T-cell (primary cell): ENCODE results near the gene CUEDC1. TPM values are rescaled to one million over a fixed set of nuclear protein-coding genes. Genes with fewer than 3 reads are reported as not detected.

Source experiments
- ATAC-seq, 4 experiments: fragments of 200-7000 bp in 3 of 4; fragments of 150-1000 bp in 1 of 4; cut with Tn5 transposase; replicated peaks in 1 of 4; 1 replicate in 3 of 4; 2 replicates in 1 of 4; pipeline ENCODE4 v1.10.0; 2021; ENCODE audit warnings: moderate library complexity in 3 of 4, mild to moderate bottlenecking in 2 of 4, moderate number of reproducible peaks in 1 of 4
- CTCF ChIA-PET, 2 donors: fragments of 300-600 bp; sonication (Branson Sonifier 250); formaldehyde crosslinking; loops; one replicate each; lab custom pipeline; 2022; ENCODE audit warnings: antibody characterized with exemption in 2 of 2; lab: Charles Lee
- POLR2A ChIA-PET, 2 donors: fragments of 300-600 bp; sonication (Branson Sonifier 250); formaldehyde crosslinking; loops; one replicate each; lab custom pipeline; 2022; ENCODE audit warnings: antibody characterized with exemption in 2 of 2; lab: Charles Lee
- DNase-seq, 35 experiments: peaks; one replicate each; pipeline versions ENCODE4 v3.0.0 to v3.0.0-alpha.2; 2013 to 2023
- H3K27ac ChIP-seq: one replicate; pipeline ENCODE4 v1.5.1; 2013; ENCODE audit warnings: low read length
- H3K27me3 ChIP-seq, 2 experiments: replicated peaks in 1 of 2; 1 replicate in 1 of 2; 2 replicates in 1 of 2; pipeline versions ENCODE4 v1.6.1 to v1.7.0; 2013; ENCODE audit warnings: low read length in 1 of 2, mixed read lengths in 1 of 2; ENCODE audit not compliant: control insufficient read depth in 2 of 2, insufficient read depth in 2 of 2; ENCODE audit errors: extremely low read depth in 1 of 2
- H3K36me3 ChIP-seq, 2 donors: 1 replicate in 1 of 2; 2 replicates in 1 of 2; pipeline versions ENCODE4 v1.6.1 to v1.7.0; 2013; ENCODE audit warnings: low read length in 1 of 2; ENCODE audit not compliant: control insufficient read depth in 2 of 2, insufficient read depth in 1 of 2; ENCODE audit errors: extremely low read depth in 1 of 2
- H3K4me1 ChIP-seq, 2 experiments: 1 replicate in 1 of 2; 2 replicates in 1 of 2; pipeline versions ENCODE4 v1.6.1 to v1.7.0; 2013; ENCODE audit warnings: low read length in 2 of 2, mixed read lengths in 1 of 2; ENCODE audit not compliant: insufficient read depth in 2 of 2, control insufficient read depth in 1 of 2; ENCODE audit errors: extremely low read depth in 1 of 2
- H3K4me3 ChIP-seq, 2 donors: 1 replicate in 1 of 2; 2 replicates in 1 of 2; pipeline versions ENCODE4 v1.5.1 to v1.7.0; 2013; ENCODE audit warnings: mild to moderate bottlenecking in 2 of 2, low read length in 1 of 2, moderate library complexity in 1 of 2; ENCODE audit not compliant: control insufficient read depth in 1 of 2; ENCODE audit errors: extremely low read depth in 1 of 2
- H3K9me3 ChIP-seq: 2 replicates; pipeline ENCODE4 v1.7.0; 2013
- H3K27ac Mint-ChIP-seq, 2 donors: one replicate each; pipeline ENCODE4 v1.8.0; 2020 to 2021; ENCODE audit warnings: mild to moderate bottlenecking in 2 of 2, mixed read lengths in 2 of 2
- H3K27me3 Mint-ChIP-seq, 2 donors: one replicate each; pipeline ENCODE4 v1.8.0; 2021 to 2022; ENCODE audit warnings: mixed read lengths in 2 of 2
- H3K36me3 Mint-ChIP-seq: one replicate; pipeline ENCODE4 v1.8.0; 2021; ENCODE audit warnings: mixed read lengths
- H3K4me1 Mint-ChIP-seq, 3 donors: one replicate each; pipeline ENCODE4 v1.8.0; 2020 to 2022; ENCODE audit warnings: mixed read lengths in 3 of 3, mild to moderate bottlenecking in 1 of 3
- H3K4me3 Mint-ChIP-seq, 3 donors: one replicate each; pipeline ENCODE4 v1.8.0; 2020 to 2022; ENCODE audit warnings: mild to moderate bottlenecking in 3 of 3, mixed read lengths in 3 of 3, moderate library complexity in 3 of 3
- H3K9me3 Mint-ChIP-seq, 3 donors: one replicate each; pipeline ENCODE4 v1.8.0; 2020 to 2022; ENCODE audit warnings: mixed read lengths in 3 of 3
- WGBS: methylation state at CpG from one replicate; pipeline ENCODE4 v1.1.5; 2013; ENCODE audit warnings: missing lambda C conversion rate; ENCODE audit not compliant: insufficient coverage; 5-methylcytosine and 5-hydroxymethylcytosine counted together
- total RNA-seq, 35 experiments: library from RNA in 6 of 35; stranded (reverse) in 6 of 35; fragments of 120-200 nt in 1 of 35; gene quantifications; one replicate each; pipeline versions ENCODE4 v1.2.1 to v1.2.4 and lab custom pipeline; 2013 to 2026

Gene CUEDC1
- total RNA-seq, 5 donors from 2014 or later (not counting 1 experiment from before 2014, with no cell fraction given), result 0.33 to 1.4 (median 0.74) TPM; not detected in 1

GRCh38 chr17:57868910-57869616 is 86.1 kb downstream of the CUEDC1 start:
- ATAC-seq (no peak), DNase-seq (no peak)
- Mint-ChIP-seq H3K36me3 (no peaks in the 10 kb centered on the region), H3K4me3 (no peak overlapping the region), H3K27me3 (peaks cover 11 to 17% of the 10 kb centered on the region in 2 donors), H3K4me1 (peaks cover 12 to 24% (median 18%) of the 10 kb centered on the region in 3 donors), H3K27ac (no peak overlapping the region), H3K9me3 (no peaks in the 10 kb centered on the region)
- peaks cover 5 to 24% of the 10 kb centered on the region in 2 experiments for H3K4me1 ChIP-seq
- 86% methylated on average over 5 of the region's 13 CpGs for WGBS
- ChIA-PET POLR2A (no interaction called here), CTCF (no interaction called here)
- no peaks in the 10 kb centered on the region for H3K9me3 ChIP-seq
- no peak overlapping the region for H3K4me3 ChIP-seq
- H3K27ac ChIP-seq, result no peak overlapping the region
- H3K36me3 ChIP-seq, result no peaks in the 10 kb centered on the region
- H3K27me3 ChIP-seq, result peaks cover 0 to 44% of the 10 kb centered on the region in 2 experiments

GRCh38 chr17:57868007-57868909 is 87.0 kb downstream of the CUEDC1 start:
- no peaks in the 10 kb centered on the region for H3K9me3 Mint-ChIP-seq
- H3K27me3 Mint-ChIP-seq, result peaks cover 6 to 9% of the 10 kb centered on the region in 2 donors
- ATAC-seq, result peak; percentile 64 to 90 (median 82)
- H3K4me1 Mint-ChIP-seq, result peaks cover 8 to 17% (median 14%) of the 10 kb centered on the region in 3 donors
- POLR2A ChIA-PET, result no interaction called here
- Histone ChIP-seq H3K4me3 (no peak overlapping the region), H3K27me3 (peaks cover 0 to 36% of the 10 kb centered on the region in 2 experiments), H3K9me3 (no peaks in the 10 kb centered on the region), H3K4me1 (peaks cover 5 to 16% of the 10 kb centered on the region in 2 experiments), H3K27ac (no peak overlapping the region), H3K36me3 (no peaks in the 10 kb centered on the region)
- no peaks in the 10 kb centered on the region for H3K36me3 Mint-ChIP-seq
- peak overlapping the region; percentile 22 to 27 for H3K27ac Mint-ChIP-seq
- WGBS, result 56% methylated on average over 15 of the region's 23 CpGs
- no peak overlapping the region for H3K4me3 Mint-ChIP-seq
- DNase-seq, result peak in 12 of 35 experiments; percentile 9 to 50 (median 18)
- CTCF ChIA-PET, result no interaction called here

- no peaks in the 10 kb centered on the region for H3K9me3 Mint-ChIP-seq
- ChIA-PET CTCF (no interaction called here), POLR2A (interaction anchor here in 1 of 2 donors (0.6 kb wide), 1 partner anchor 23 kb away, joined by 4 read pairs; no protein-coding TSS in a partner anchor)
- H3K27me3 Mint-ChIP-seq, result peaks cover 0 to 12% of the 10 kb centered on the region in 2 donors
- H3K9me3 ChIP-seq, result no peaks in the 10 kb centered on the region
- ATAC-seq, result no peak
- H3K27ac Mint-ChIP-seq, result no peak overlapping the region
- DNase-seq, result no peak
- no peaks in the 10 kb centered on the region for H3K36me3 ChIP-seq
- H3K27me3 ChIP-seq, result peaks cover 0 to 36% of the 10 kb centered on the region in 2 experiments
- no peak overlapping the region for H3K4me3 ChIP-seq
- peaks cover 2 to 16% of the 10 kb centered on the region in 2 experiments for H3K4me1 ChIP-seq
- no peak overlapping the region for H3K4me3 Mint-ChIP-seq
- peaks cover 8 to 14% (median 14%) of the 10 kb centered on the region in 3 donors for H3K4me1 Mint-ChIP-seq
- H3K27ac ChIP-seq, result no peak overlapping the region
- 85% methylated on average over 10 of the region's 10 CpGs for whole genome bisulfite sequencing
- no peaks in the 10 kb centered on the region for H3K36me3 Mint-ChIP-seq
Measured at GRCh38 chr17:57867126-57867525, 88.1 kb downstream of the CUEDC1 start.

GRCh38 chr17:57866723-57867122 is 88.5 kb downstream of the CUEDC1 start:
- Histone ChIP-seq H3K9me3 (no peaks in the 10 kb centered on the region), H3K27me3 (peaks cover 0 to 36% of the 10 kb centered on the region in 2 experiments), H3K27ac (no peak overlapping the region), H3K4me1 (peaks cover 2 to 19% of the 10 kb centered on the region in 2 experiments), H3K36me3 (no peaks in the 10 kb centered on the region), H3K4me3 (no peak overlapping the region)
- H3K4me1 Mint-ChIP-seq, result peaks cover 8 to 15% (median 14%) of the 10 kb centered on the region in 3 donors
- H3K36me3 Mint-ChIP-seq, result no peaks in the 10 kb centered on the region
- WGBS, result no CpG with 5 or more reads among the region's 5 CpGs
- ChIA-PET POLR2A (interaction anchor here in 1 of 2 donors (0.6 kb wide), 1 partner anchor 23 kb away, joined by 4 read pairs; no protein-coding TSS in a partner anchor), CTCF (no interaction called here)
- no peak overlapping the region for H3K27ac Mint-ChIP-seq
- H3K9me3 Mint-ChIP-seq, result no peaks in the 10 kb centered on the region
- H3K4me3 Mint-ChIP-seq, result no peak overlapping the region
- DNase-seq (no peak), ATAC-seq (no peak)
- peaks cover 0 to 8% of the 10 kb centered on the region in 2 donors for H3K27me3 Mint-ChIP-seq

DNA sequence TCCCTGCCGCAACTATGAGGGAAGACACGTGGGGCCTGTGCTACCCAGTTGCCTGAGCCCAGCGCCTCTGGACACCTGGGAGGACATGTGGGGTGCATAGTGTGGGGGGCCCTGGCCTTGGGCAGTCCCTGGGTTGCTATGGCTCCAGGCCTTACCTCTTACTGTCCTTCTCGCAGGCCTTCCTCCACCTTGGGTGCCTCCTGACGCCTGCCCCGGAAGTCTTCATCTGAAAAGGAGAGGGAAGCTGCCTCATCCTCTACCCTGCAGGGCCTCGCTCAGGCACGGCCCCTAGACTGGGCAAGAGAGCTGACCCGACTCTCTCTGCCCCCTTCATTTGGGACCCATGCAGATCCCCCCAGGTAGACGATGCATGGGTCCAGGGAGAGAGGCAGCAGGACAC is 88.9 kb downstream of the CUEDC1 start:
- Mint-ChIP-seq H3K4me1 (peaks cover 10 to 15% (median 14%) of the 10 kb centered on the region in 3 donors), H3K27me3 (peaks cover under 1 to 8% of the 10 kb centered on the region in 2 donors), H3K4me3 (no peak overlapping the region), H3K27ac (no peak overlapping the region), H3K9me3 (no peaks in the 10 kb centered on the region), H3K36me3 (no peaks in the 10 kb centered on the region)
- H3K27ac ChIP-seq, result no peak overlapping the region
- H3K4me1 ChIP-seq, result peaks cover 5 to 23% of the 10 kb centered on the region in 2 experiments
- H3K36me3 ChIP-seq, result no peaks in the 10 kb centered on the region
- CTCF ChIA-PET, result no interaction called here
- ATAC-seq (no peak), DNase-seq (no peak)
- POLR2A ChIA-PET, result interaction anchor here in 1 of 2 donors (0.6 kb wide), 1 partner anchor 22 kb away, joined by 4 read pairs; no protein-coding TSS in a partner anchor
- H3K9me3 ChIP-seq, result no peaks in the 10 kb centered on the region
- H3K4me3 ChIP-seq, result no peak overlapping the region
- 79% methylated on average over 9 of the region's 10 CpGs for WGBS
- H3K27me3 ChIP-seq, result peaks cover 0 to 37% of the 10 kb centered on the region in 2 experiments

DNA sequence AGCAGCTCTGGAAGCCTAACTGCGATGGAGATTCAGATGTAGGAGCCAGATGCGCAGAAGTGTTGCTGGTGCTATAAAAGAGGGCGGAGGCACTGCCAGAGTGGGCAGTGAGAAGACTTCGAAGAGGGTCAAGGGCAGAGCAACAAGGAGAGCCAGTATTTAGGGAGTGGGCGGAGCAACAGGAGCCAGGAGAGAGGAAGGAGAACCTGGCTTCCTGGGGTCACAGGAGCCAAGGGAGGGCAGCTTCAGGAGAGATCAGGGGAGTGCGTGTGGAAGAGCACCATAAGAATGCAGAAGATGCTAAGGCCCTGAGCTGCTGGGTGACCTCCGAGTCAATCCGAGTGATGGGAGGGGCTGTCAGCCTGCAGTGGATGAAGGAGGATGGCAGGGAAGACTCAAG is 90.9 kb downstream of the CUEDC1 start:
- no peaks in the 10 kb centered on the region for H3K9me3 ChIP-seq
- no peaks in the 10 kb centered on the region for H3K36me3 ChIP-seq
- H3K4me3 Mint-ChIP-seq, result no peak overlapping the region
- H3K27me3 Mint-ChIP-seq, result peaks cover 3 to 17% of the 10 kb centered on the region in 2 donors
- WGBS, result 96% methylated on average over 8 of the region's 8 CpGs
- no peaks in the 10 kb centered on the region for H3K9me3 Mint-ChIP-seq
- peaks cover 19 to 24% (median 24%) of the 10 kb centered on the region in 3 donors for H3K4me1 Mint-ChIP-seq
- no peak for ATAC-seq
- no peak overlapping the region for H3K27ac ChIP-seq
- ChIA-PET POLR2A (no interaction called here), CTCF (interaction anchor here in 1 of 2 donors (0.6 kb wide), 1 partner anchor 242 kb away, joined by 3 read pairs; no protein-coding TSS in a partner anchor)
- no peak overlapping the region for H3K4me3 ChIP-seq
- H3K4me1 ChIP-seq, result peaks cover 10 to 34% of the 10 kb centered on the region in 2 experiments
- no peak for DNase-seq
- no peaks in the 10 kb centered on the region for H3K36me3 Mint-ChIP-seq
- peaks cover 0 to 43% of the 10 kb centered on the region in 2 experiments for H3K27me3 ChIP-seq
- no peak overlapping the region for H3K27ac Mint-ChIP-seq
